ENCODE data around the gene GALNT18. TPM values are rescaled to one million over a fixed set of nuclear protein-coding genes. Genes with fewer than 3 reads are reported as not detected.

Gene GALNT18
- total RNA-seq, 1 donor from 2014 or later, result 19.0 TPM

- no peak for DNase-seq (ENCODE audit: low spot score)
- intact Hi-C loops (cut with DNase I), result no loop called here
- no peak for ATAC-seq
Observed at GRCh38 chr11:11574373-11575287, 47.2 kb downstream of the GALNT18 start.

GRCh38 chr11:11572386-11572785 is 49.4 kb downstream of the GALNT18 start:
- ATAC-seq, result no peak
- DNase-seq (ENCODE audit: low spot score), result no peak
- intact Hi-C loops (cut with DNase I), result no loop called here

DNA sequence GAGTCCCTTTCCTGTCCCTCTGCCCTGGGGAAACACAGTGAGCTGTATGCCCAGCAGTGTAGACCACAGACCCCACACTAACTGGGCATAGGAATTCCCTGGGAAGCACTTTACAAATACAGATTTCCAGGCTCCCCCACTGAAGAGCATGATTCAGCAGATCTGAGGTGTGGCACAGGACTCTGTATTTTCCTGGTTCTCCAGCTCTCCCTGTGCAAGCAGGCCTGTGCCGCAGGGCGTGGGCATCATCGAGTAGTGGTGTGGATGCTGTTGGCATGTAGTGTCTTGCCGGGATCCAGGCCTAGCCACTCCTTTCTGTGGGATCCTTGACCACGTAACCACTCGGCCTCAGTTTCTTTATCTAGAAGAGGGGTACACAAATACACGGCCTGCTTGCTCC is 49.9 kb downstream of the GALNT18 start:
- intact Hi-C loops (cut with DNase I), result no loop called here
- ATAC-seq, result no peak
- no peak for DNase-seq (ENCODE audit: low spot score)

- intact Hi-C loops (cut with DNase I), result no loop called here
- ATAC-seq, result no peak
Observed at GRCh38 chr11:11570823-11571222, 51.0 kb downstream of the GALNT18 start.

GRCh38 chr11:11569936-11570491 is 51.8 kb downstream of the GALNT18 start:
- ATAC-seq, result peak; percentile 91
- intact Hi-C loops (cut with DNase I), result no loop called here
- peak; percentile 72 for DNase-seq (ENCODE audit: low spot score)

More at GRCh38 chr11:11570823-11571222, 51.0 kb downstream of the GALNT18 start:
- DNase-seq (ENCODE audit: low spot score), result no peak

DNA sequence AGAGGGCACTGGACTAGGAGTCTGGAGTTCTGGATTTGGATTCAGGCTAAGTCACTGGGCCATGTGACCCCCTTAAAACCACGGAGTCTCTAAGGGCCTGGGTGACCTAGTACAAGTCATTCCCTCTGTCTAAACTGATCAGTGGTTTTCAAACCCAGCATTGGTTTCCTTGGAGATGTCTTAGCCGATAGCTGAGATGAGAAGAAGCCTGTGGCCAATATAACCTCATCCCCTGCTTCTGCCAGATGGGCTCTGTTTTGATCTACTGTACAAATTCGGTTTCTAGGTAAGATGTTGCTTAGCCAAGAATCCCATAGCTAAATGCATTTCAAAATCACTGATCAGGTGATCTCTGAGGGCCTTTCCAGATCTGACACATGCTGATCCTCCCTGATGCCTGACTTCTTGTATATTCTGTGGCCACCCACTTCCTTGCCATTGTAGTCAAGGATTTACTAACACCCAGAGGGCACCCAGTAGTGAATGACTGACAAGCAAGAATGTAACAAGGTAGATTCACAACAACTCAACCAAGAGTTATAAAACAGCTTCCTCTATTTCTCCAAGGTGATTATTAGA is 53.1 kb downstream of the GALNT18 start:
- intact Hi-C loops (cut with DNase I), result no loop called here
- DNase-seq (ENCODE audit: low spot score) (no peak), ATAC-seq (no peak)

GRCh38 chr11:11567936-11568650 is 53.7 kb downstream of the GALNT18 start:
- intact Hi-C loops (cut with DNase I), result no loop called here
- no peak for DNase-seq (ENCODE audit: low spot score)
- ATAC-seq, result no peak

- no peak for ATAC-seq
- intact Hi-C loops (cut with DNase I), result no loop called here
Observed at GRCh38 chr11:11565636-11566035, 56.2 kb downstream of the GALNT18 start.

GRCh38 chr11:11563200-11563975 is 58.4 kb downstream of the GALNT18 start:
- DNase-seq (ENCODE audit: low spot score), result no peak
- intact Hi-C loops (cut with DNase I), result no loop called here
- ATAC-seq, result no peak

More at GRCh38 chr11:11565636-11566035, 56.2 kb downstream of the GALNT18 start:
- no peak for DNase-seq (ENCODE audit: low spot score)

- no peak for ATAC-seq
- DNase-seq (ENCODE audit: low spot score), result no peak
- intact Hi-C loops (cut with DNase I), result no loop called here
Observed at GRCh38 chr11:11561991-11562390, 59.8 kb downstream of the GALNT18 start.

GRCh38 chr11:11558826-11559225 is 63.0 kb downstream of the GALNT18 start:
- DNase-seq (ENCODE audit: low spot score), result no peak
- ATAC-seq, result no peak
- intact Hi-C loops (cut with DNase I), result no loop called here

DNA sequence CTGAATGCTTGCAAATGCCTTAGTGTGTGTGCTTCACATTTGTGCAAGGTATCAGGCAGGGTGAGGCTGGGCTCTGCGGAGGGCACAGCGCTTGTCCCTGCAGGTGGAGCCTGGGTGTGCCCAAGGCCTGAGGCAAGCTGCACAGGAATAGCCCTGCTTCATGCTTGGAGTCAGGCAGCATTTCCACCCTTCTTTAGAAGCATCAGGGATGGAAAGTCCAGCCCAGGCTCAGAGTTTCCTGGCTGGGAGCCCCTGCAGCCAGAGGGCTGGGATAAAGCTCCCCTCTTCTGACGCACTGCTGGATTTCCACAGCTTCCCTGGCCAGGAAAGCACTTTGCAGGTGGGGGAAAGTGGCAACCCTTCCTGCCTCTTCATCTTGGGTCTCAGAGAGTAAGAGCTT is 63.4 kb downstream of the GALNT18 start:
- ATAC-seq (no peak), DNase-seq (ENCODE audit: low spot score) (no peak)
- intact Hi-C loops (cut with DNase I), result no loop called here

DNA sequence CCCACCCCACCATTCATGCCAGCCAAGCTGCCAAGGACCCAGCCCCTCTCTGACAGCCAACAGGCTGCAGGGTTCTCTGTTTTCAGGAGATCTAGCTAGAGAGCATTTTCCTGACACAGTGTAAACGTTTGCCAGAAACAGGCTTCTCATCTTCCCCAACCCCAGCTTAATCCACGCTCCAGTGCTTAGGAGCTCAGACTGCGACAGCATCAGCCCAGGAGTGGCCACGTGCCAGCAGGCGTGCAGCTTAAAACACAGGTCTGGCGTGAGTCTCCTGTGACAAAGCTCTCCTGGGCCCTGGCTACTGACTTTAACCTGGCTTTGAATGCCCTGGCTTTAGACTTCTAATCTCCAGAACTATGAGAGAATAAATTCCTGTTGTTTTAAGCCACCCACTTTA is 66.6 kb downstream of the GALNT18 start:
- intact Hi-C loops (cut with DNase I), result no loop called here
- ATAC-seq, result no peak
- DNase-seq (ENCODE audit: low spot score), result no peak

DNA sequence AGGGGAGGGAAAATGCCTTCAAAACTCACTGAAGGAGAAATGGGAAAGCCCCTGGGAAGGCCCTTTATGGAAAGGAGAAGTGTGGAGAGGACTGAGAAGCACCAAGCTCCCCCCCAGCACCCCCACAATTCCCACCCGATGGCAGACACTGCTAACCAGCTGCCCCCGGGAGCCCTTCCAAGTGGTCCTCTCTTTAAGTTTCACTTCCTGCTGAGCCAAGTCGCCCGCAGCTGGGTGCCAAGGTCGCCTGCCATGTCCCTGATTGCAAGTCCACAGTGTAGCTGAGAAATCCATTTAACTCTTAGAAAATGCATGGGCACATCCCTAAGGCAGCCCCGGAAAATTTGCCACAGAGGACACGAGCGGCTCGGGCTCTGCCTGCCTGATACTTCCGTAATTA is 68.2 kb downstream of the GALNT18 start:
- ATAC-seq, result peak; percentile 62
- intact Hi-C loops (cut with DNase I), result no loop called here

DNA sequence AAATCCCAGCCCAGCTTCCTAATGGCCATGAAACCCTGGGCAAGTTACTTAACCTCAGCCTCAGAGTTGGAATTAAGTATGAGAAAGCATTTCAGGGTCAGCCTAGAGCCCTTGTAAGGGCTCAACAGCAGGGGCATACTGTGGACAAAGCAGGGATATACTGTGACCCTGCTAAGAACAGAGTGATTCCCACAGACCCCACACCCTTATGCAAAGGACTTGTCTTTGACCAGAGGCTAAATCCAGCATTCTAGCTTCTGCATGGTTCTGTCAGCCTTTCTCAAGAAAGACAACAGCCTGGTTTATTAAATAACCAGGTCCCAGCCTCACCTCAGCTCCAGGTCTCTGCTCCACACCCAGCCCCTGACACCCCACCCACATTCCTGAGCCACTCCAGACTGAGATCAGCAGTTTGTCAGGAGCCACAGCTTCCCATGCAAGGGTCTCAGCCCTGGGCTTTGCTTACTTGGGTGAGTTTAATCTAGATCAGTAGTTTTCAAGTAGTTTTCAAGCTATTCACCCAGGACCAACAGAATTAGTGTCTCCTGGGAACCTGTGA is 69.2 kb downstream of the GALNT18 start:
- intact Hi-C loops (cut with DNase I), result no loop called here
- DNase-seq (ENCODE audit: low spot score), result no peak
- ATAC-seq, result no peak

More for the DNA sequence above, 68.2 kb downstream of the GALNT18 start:
- DNase-seq (ENCODE audit: low spot score), result peak; percentile 63

DNA sequence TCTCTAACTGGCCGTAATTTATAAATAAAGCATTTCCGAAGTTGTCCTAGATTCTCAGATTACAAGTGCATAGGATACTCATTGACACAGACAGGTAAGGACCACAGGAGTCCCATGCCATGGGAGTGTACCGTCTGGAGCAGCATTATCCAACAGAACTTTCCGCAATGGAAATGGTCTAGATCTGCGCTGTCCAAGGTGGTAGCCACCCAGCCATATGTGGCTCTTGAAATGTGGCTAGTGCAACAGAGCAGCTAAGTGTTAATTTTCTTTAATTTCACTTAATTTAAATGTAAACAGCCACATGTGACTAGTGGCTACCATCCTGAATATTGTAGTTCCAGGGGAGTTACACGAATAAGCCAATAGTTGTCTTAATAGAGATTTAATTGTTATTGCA is 71.3 kb downstream of the GALNT18 start:
- DNase-seq (ENCODE audit: low spot score), result no peak
- intact Hi-C loops (cut with DNase I), result no loop called here
- ATAC-seq, result no peak

DNA sequence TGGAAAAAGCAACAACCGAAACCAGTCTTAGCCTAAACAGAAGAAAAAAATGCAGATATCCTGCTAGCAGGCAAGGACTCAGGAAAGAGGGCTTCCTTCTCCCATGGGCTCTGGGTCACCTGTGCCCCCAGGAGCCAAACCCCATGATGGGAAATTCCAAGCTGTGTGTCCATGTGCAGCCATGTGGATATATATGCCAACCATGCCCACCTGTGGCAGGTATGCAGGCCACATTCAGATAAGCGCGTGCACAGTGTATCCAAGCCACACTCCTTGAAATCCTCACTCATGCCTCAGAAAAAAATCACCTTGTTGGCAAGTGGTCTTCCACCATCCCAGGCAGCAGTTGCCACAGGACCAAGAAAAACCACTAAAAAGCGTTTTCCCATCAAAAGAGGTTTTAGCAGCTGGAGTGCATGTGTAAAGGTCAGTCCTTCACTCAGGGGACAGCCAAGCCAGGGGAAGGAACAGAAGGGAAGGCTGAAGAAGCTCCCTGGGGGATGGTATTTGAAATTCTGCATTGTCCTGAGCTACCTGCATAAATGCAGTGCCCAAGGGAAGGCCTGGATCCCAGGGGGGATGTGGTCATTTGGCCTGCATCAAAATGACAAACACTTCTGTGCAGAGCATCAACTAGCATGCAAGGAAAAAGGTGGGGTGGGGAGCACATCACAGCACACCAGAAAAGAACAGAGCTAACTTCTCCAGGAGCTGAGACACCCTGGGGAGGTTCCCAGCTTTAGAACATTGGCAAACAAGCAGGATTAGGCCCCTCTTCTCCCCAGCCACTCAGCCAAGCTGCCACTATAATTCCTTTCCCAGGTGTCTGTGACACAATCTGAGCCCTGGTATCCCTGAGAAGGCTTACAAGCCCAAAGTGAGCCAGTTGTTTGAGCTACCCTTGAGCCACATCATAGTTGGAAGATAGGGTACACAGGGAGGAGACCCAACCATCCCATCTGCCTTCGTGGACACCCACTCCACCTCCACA is 76.2 kb downstream of the GALNT18 start:
- ATAC-seq (no peak), DNase-seq (ENCODE audit: low spot score) (no peak)
- intact Hi-C loops (cut with DNase I), result no loop called here
